H1 (cell line): ENCODE data around the gene UNC5B. TPM values are rescaled to one million over a fixed set of nuclear protein-coding genes. Genes with fewer than 3 reads are reported as not detected.

Experiments used
- CTCF ChIA-PET: fragments of 300-600 bp; sonication (Branson Sonifier 250); formaldehyde crosslinking; loops from one replicate; lab custom pipeline; 2021; ENCODE audit not compliant: partially characterized antibody; lab: Charles Lee
- POLR2A ChIA-PET: fragments of 300-600 bp; sonication (Branson Sonifier 250); formaldehyde crosslinking; loops from one replicate; lab custom pipeline; 2021; ENCODE audit warnings: inconsistent platforms; ENCODE audit not compliant: partially characterized antibody; lab: Charles Lee
- DNase-seq, 2 experiments: peaks; one replicate each; pipeline versions ENCODE4 v3.0.0 to v3.0.0-alpha.2; 2010 to 2022; ENCODE audit warnings: low spot score in 2 of 2, low read depth in 1 of 2, mixed read lengths in 1 of 2
- FAIRE-seq: peaks from 2 replicates; lab custom pipeline; 2011; peaks lifted over from hg19 to GRCh38; lab: Jason Lieb, UNC
- H2AFZ ChIP-seq: 2 replicates; pipeline ENCODE4 v1.8.1; 2012; ENCODE audit warnings: low read length, inconsistent platforms
- H2AK5ac ChIP-seq: 2 replicates; pipeline ENCODE4 v1.6.1; 2013; ENCODE audit warnings: low read depth, low read length
- H2BK120ac ChIP-seq: replicated peaks from 2 replicates; pipeline ENCODE3; 2013; ENCODE audit warnings: low read depth, low read length, inconsistent platforms
- H2BK12ac ChIP-seq: 2 replicates; pipeline ENCODE4 v1.6.1; 2013; ENCODE audit warnings: low read depth, low read length
- H2BK15ac ChIP-seq: 2 replicates; pipeline ENCODE4 v1.6.1; 2013; ENCODE audit warnings: low read length
- H2BK20ac ChIP-seq: 2 replicates; pipeline ENCODE4 v1.6.1; 2013; ENCODE audit warnings: low read length
- H2BK5ac ChIP-seq: 2 replicates; pipeline ENCODE4 v1.6.1; 2013; ENCODE audit warnings: low read depth, low read length
- H3K14ac ChIP-seq: 2 replicates; pipeline ENCODE4 v1.6.1; 2013; ENCODE audit warnings: inconsistent platforms; ENCODE audit not compliant: insufficient read length
- H3K18ac ChIP-seq: 2 replicates; pipeline ENCODE4 v1.6.1; 2013; ENCODE audit warnings: low read length; ENCODE audit errors: extremely low read depth
- H3K23ac ChIP-seq: 2 replicates; pipeline ENCODE4 v1.6.1; 2013; ENCODE audit warnings: inconsistent platforms; ENCODE audit not compliant: insufficient read length
- H3K23me2 ChIP-seq: 2 replicates; pipeline ENCODE4 v1.6.1; 2013; ENCODE audit warnings: low read depth, low read length
- H3K27ac ChIP-seq: 2 replicates; pipeline ENCODE4 v1.6.1; 2011; ENCODE audit warnings: low read depth, low read length, inconsistent platforms
- H3K27me3 ChIP-seq, 4 experiments: replicated peaks in 1 of 4; 1 replicate in 1 of 4; 2 replicates in 3 of 4; pipeline versions ENCODE4 v1.6.1 to v1.8.1; 2011 to 2013; ENCODE audit warnings: low read length in 3 of 4, mild to moderate bottlenecking in 3 of 4, inconsistent platforms in 2 of 4, mixed read lengths in 2 of 4, moderate library complexity in 1 of 4; ENCODE audit not compliant: control insufficient read depth in 3 of 4, insufficient read depth in 3 of 4; ENCODE audit errors: extremely low read depth in 1 of 4
- H3K36me3 ChIP-seq, 4 experiments: 2 replicates each; pipeline versions ENCODE4 v1.6.1 to v1.8.1; 2011 to 2013; ENCODE audit warnings: mild to moderate bottlenecking in 4 of 4, low read length in 3 of 4, moderate library complexity in 2 of 4, control low read depth in 1 of 4, inconsistent platforms in 1 of 4; ENCODE audit not compliant: insufficient read depth in 4 of 4, control insufficient read depth in 2 of 4
- H3K4ac ChIP-seq: replicated peaks from 2 replicates; pipeline ENCODE3; 2013; ENCODE audit warnings: low read length, low read depth, mixed read lengths, inconsistent platforms; ENCODE audit not compliant: insufficient read length
- H3K4me1 ChIP-seq, 4 experiments: replicated peaks in 1 of 4; 1 replicate in 1 of 4; 2 replicates in 3 of 4; pipeline versions ENCODE4 v1.6.1 to v1.8.1; 2011 to 2013; ENCODE audit warnings: low read length in 3 of 4, inconsistent platforms in 2 of 4, mixed read lengths in 1 of 4; ENCODE audit not compliant: insufficient read depth in 4 of 4, control insufficient read depth in 3 of 4
- H3K4me2 ChIP-seq, 2 experiments: 2 replicates each; pipeline versions ENCODE4 v1.6.1 to v1.8.1; 2011 to 2013; ENCODE audit warnings: low read depth in 2 of 2, low read length in 2 of 2, control low read depth in 1 of 2, inconsistent platforms in 1 of 2, mild to moderate bottlenecking in 1 of 2; ENCODE audit not compliant: insufficient read depth in 1 of 2
- H3K4me3 ChIP-seq, 4 experiments: fragments of 200-600, 300-600 bp in 1 of 4; sonication (generic), shearing (Covaris generic), sonication (Bioruptor Twin) in 1 of 4; 2 replicates each; pipeline versions ENCODE4 v1.5.1 to v1.8.1; 2011 to 2016; ENCODE audit warnings: low read length in 4 of 4, low read depth in 3 of 4, control low read depth in 2 of 4, inconsistent platforms in 2 of 4, mild to moderate bottlenecking in 2 of 4, mixed read lengths in 1 of 4, moderate library complexity in 1 of 4; ENCODE audit not compliant: insufficient read depth in 2 of 4; ENCODE audit errors: extremely low read depth in 1 of 4
- H3K56ac ChIP-seq: replicated peaks from 2 replicates; pipeline ENCODE3; 2013; ENCODE audit warnings: low read depth, mild to moderate bottlenecking, mixed read lengths, low read length, inconsistent platforms; ENCODE audit not compliant: insufficient read length
- H3K79me1 ChIP-seq: 2 replicates; pipeline ENCODE4 v1.6.1; 2013; ENCODE audit warnings: low read depth, low read length, control low read depth
- H3K79me2 ChIP-seq, 2 experiments: 2 replicates each; pipeline versions ENCODE4 v1.6.1 to v1.8.1; 2012 to 2013; ENCODE audit warnings: low read length in 2 of 2, mild to moderate bottlenecking in 2 of 2, inconsistent platforms in 1 of 2; ENCODE audit not compliant: insufficient read depth in 2 of 2, control insufficient read depth in 1 of 2
- H3K9ac ChIP-seq, 4 experiments: replicated peaks in 1 of 4; 1 replicate in 1 of 4; 2 replicates in 3 of 4; pipeline versions ENCODE4 v1.6.1 to v1.8.1; 2011 to 2013; ENCODE audit warnings: low read depth in 3 of 4, low read length in 3 of 4, control low read depth in 2 of 4, mild to moderate bottlenecking in 2 of 4, moderate library complexity in 2 of 4, inconsistent platforms in 1 of 4; ENCODE audit errors: extremely low read depth in 1 of 4
- H3K9me3 ChIP-seq, 2 experiments: 2 replicates each; pipeline versions ENCODE4 v1.6.1 to v1.8.1; 2012 to 2013; ENCODE audit warnings: mild to moderate bottlenecking in 2 of 2, moderate library complexity in 2 of 2, control low read depth in 1 of 2, inconsistent platforms in 1 of 2, low read depth in 1 of 2, low read length in 1 of 2, mixed read lengths in 1 of 2; ENCODE audit not compliant: insufficient read depth in 2 of 2
- H4K20me1 ChIP-seq, 2 experiments: replicated peaks in 1 of 2; 2 replicates each; pipeline versions ENCODE3 to v1.8.1; 2011 to 2013; ENCODE audit warnings: inconsistent platforms in 2 of 2, low read length in 2 of 2, mild to moderate bottlenecking in 1 of 2; ENCODE audit not compliant: insufficient read depth in 2 of 2, control insufficient read depth in 1 of 2
- H4K5ac ChIP-seq: 2 replicates; pipeline ENCODE4 v1.6.1; 2013; ENCODE audit warnings: low read length, low read depth, mixed read lengths, inconsistent platforms; ENCODE audit not compliant: insufficient read length
- H4K8ac ChIP-seq: 2 replicates; pipeline ENCODE4 v1.8.0; 2013; ENCODE audit warnings: mild to moderate bottlenecking, moderate library complexity, low read length, inconsistent platforms; ENCODE audit not compliant: insufficient read depth; ENCODE audit errors: extremely low read depth
- H4K91ac ChIP-seq: replicated peaks from 2 replicates; pipeline ENCODE3; 2013; ENCODE audit warnings: low read length, mixed read lengths, inconsistent platforms; ENCODE audit not compliant: insufficient read length
- ATF3 ChIP-seq: IDR thresholded peaks from 2 replicates; pipeline ENCODE4 v1.6.1; 2011; ENCODE audit warnings: low read depth, mild to moderate bottlenecking, low read length; ENCODE audit not compliant: insufficient read depth
- BRCA1 ChIP-seq: IDR thresholded peaks from 2 replicates; pipeline ENCODE4 v1.6.1; 2012; ENCODE audit warnings: low read depth, low read length, improper control_type of control experiment
- E2F6 ChIP-seq: IDR thresholded peaks from 2 replicates; pipeline ENCODE4 v1.6.1; 2012; ENCODE audit warnings: inconsistent platforms
- JUN ChIP-seq: IDR thresholded peaks from 2 replicates; pipeline ENCODE4 v1.6.1; 2011; ENCODE audit warnings: low read depth, mild to moderate bottlenecking, improper control_type of control experiment, low read length
- JUND ChIP-seq: IDR thresholded peaks from 2 replicates; pipeline ENCODE4 v1.6.1; 2011; ENCODE audit warnings: mild to moderate bottlenecking, improper control_type of control experiment, low read length
- KDM4A ChIP-seq: IDR thresholded peaks from one replicate; pipeline ENCODE4 v1.7.1; 2012; ENCODE audit warnings: low read depth, mild to moderate bottlenecking, moderate library complexity, low read length, inconsistent platforms; ENCODE audit not compliant: severe bottlenecking
- KDM5A ChIP-seq: fragments of 200-600 bp; IDR thresholded peaks from 2 replicates; pipeline ENCODE4 v1.7.1; 2012; ENCODE audit warnings: mild to moderate bottlenecking, low read length, inconsistent platforms, mixed read lengths
- MAFK ChIP-seq: IDR thresholded peaks from 2 replicates; pipeline ENCODE4 v1.6.1; 2012; ENCODE audit warnings: low read depth, mild to moderate bottlenecking, improper control_type of control experiment, low read length
- SP1 ChIP-seq: IDR thresholded peaks from 2 replicates; pipeline ENCODE4 v1.6.1; 2011; ENCODE audit warnings: low read depth, low read length
- SP4 ChIP-seq: IDR thresholded peaks from 2 replicates; pipeline ENCODE4 v1.6.1; 2012; ENCODE audit warnings: low read length, inconsistent platforms
- SRF ChIP-seq: IDR thresholded peaks from 2 replicates; pipeline ENCODE4 v1.6.1; 2011; ENCODE audit warnings: mild to moderate bottlenecking, low read depth, low read length, moderate library complexity
- SUZ12 ChIP-seq: fragments of 200-600 bp; sonication (generic); IDR thresholded peaks from 2 replicates; pipeline ENCODE4 v1.6.1; 2012; ENCODE audit warnings: mild to moderate bottlenecking, inconsistent platforms, low read length, moderate library complexity, mixed read lengths
- TAF7 ChIP-seq: optimal IDR thresholded peaks from 2 replicates; pipeline ENCODE3; 2011; ENCODE audit warnings: low read depth, mild to moderate bottlenecking, inconsistent platforms, low read length, moderate library complexity, borderline replicate concordance
- WGBS, 2 experiments: shearing (Covaris generic) in 1 of 2; methylation state at CpG; one replicate each; pipeline versions ENCODE4 v1.1.6 to v1.1.7; 2013 to 2015; ENCODE audit warnings: low lambda C conversion rate in 2 of 2, mixed read lengths in 2 of 2, inconsistent platforms in 1 of 2, low coverage in 1 of 2, missing lambda C conversion rate in 1 of 2; ENCODE audit not compliant: insufficient replicate concordance in 2 of 2, insufficient coverage in 1 of 2, insufficient read length in 1 of 2; ENCODE audit errors: extremely low coverage in 1 of 2, missing lambda C conversion rate in 1 of 2; 5-methylcytosine and 5-hydroxymethylcytosine counted together
- polyA plus RNA-seq, 7 experiments: library from polyadenylated mRNA; depleted of rRNA in 3 of 7; stranded (reverse) in 5 of 7; unstranded in 2 of 7; fragments of >200 nt in 5 of 7; fragments of 200-250 nt in 2 of 7; gene quantifications; 1 replicate in 5 of 7; 2 replicates in 1 of 7; 4 replicates in 1 of 7; pipeline versions ENCODE4 v1.2.1 to v1.2.3, GENCODE V29; 2011 to 2013; ENCODE audit warnings: missing spikeins in 2 of 7, mixed read lengths in 2 of 7
- total RNA-seq: library from RNA; stranded (reverse); fragmentation: NEBNext Ultra II Directional; extraction: Animal tissue kit (Norgen Biotek cat#: 25700); gene quantifications from 2 replicates; pipeline ENCODE4 v1.2.1, GENCODE V29; 2021

Gene UNC5B
- total and polyA plus RNA-seq, 2 of the 8 experiments (the other 6 are each of a cell fraction or from before 2014, with no cell fraction given) = 27.9 to 31.8 TPM

GRCh38 chr10:71191019-71191418 is 21.4 kb upstream of the UNC5B start:
- DNase-seq (no peak), FAIRE-seq (no peak)
- no peaks in the 10 kb centered on the region for H3K79me2 ChIP-seq
- 0 out of 2 replicates have a peak overlapping the region, but pooled peaks have one; percentile 81 for H3K18ac ChIP-seq
- CTCF ChIA-PET = interaction anchor here (0.6 to 1.6 kb wide), 5 partner anchors 52 to 604 kb away, joined by 3 read pairs; no protein-coding TSS in a partner anchor
- no peak overlapping the region for H3K23ac ChIP-seq
- H4K8ac ChIP-seq = peak overlapping the region; percentile 9; the same call in 1 of the 2 replicates
- H2BK12ac ChIP-seq = no peak overlapping the region
- 96% methylated on average over 4 of the region's 4 CpGs; no CpG with 5 or more reads in 1 of the 2 experiments for WGBS, 2 experiments
- no peak overlapping the region for H2BK5ac ChIP-seq
- H3K9me3 ChIP-seq = no peaks in the 10 kb centered on the region
- H3K79me1 ChIP-seq = no peaks in the 10 kb centered on the region
- no peaks in the 10 kb centered on the region for H4K20me1 ChIP-seq
- H3K23me2 ChIP-seq = no peaks in the 10 kb centered on the region
- no peak overlapping the region for H2AFZ ChIP-seq
- no peaks in the 10 kb centered on the region for H3K36me3 ChIP-seq
- no peak overlapping the region for H3K9ac ChIP-seq
- H2AK5ac ChIP-seq = no peak overlapping the region
- H3K4me3 ChIP-seq = no peak overlapping the region
- H3K4me1 ChIP-seq = peaks cover 0 to 2% (median 0%) of the 10 kb centered on the region in 4 experiments; a peak in 3 of 7 replicates
- H2BK120ac ChIP-seq = no peak overlapping the region
- no peak overlapping the region for H3K56ac ChIP-seq
- no peak overlapping the region for H2BK20ac ChIP-seq
- no peak overlapping the region for H4K5ac ChIP-seq
- H3K27me3 ChIP-seq = no peaks in the 10 kb centered on the region; a peak in 2 of 7 replicates
- H3K27ac ChIP-seq = no peak overlapping the region
- H3K14ac ChIP-seq = no peak overlapping the region
- no peak overlapping the region for H3K4ac ChIP-seq
- no peak overlapping the region for H3K4me2 ChIP-seq
- no peak for TF ChIP-seq E2F6
- TF ChIP-seq TAF7 = no peak
- no peak for TF ChIP-seq JUND
- no peak for TF ChIP-seq SRF
- no peak for TF ChIP-seq BRCA1
- TF ChIP-seq ATF3 = no peak
- TF ChIP-seq SP4 = no peak
- TF ChIP-seq MAFK = no peak
- no peak for TF ChIP-seq KDM5A
- no peak for TF ChIP-seq KDM4A
- no peak for TF ChIP-seq JUN
- TF ChIP-seq SP1 = no peak
- TF ChIP-seq SUZ12 = no peak
- POLR2A ChIA-PET = no interaction called here
- 0 out of 2 replicates have a peak overlapping the region, but pooled peaks have one; percentile 46 for H2BK15ac ChIP-seq
- H4K91ac ChIP-seq = no peak overlapping the region
